CMK (cell line): ENCODE measurements around the gene MAP6.

Experiments
- DNase-seq: peaks from one replicate; pipeline ENCODE4 v3.0.0-alpha.2; 2010; ENCODE audit warnings: low read depth

The MAP6 gene

GRCh38 chr11:75627906-75628668, 40.8 kb downstream of the MAP6 start:
- no peak for DNase-seq

- no peak for DNase-seq
Measured at GRCh38 chr11:75626889-75627529, 41.8 kb downstream of the MAP6 start.

- no peak for DNase-seq
Measured at GRCh38 chr11:75625991-75626888, 42.6 kb downstream of the MAP6 start.

- no peak for DNase-seq
Measured at GRCh38 chr11:75625021-75625420, 43.8 kb downstream of the MAP6 start.

GRCh38 chr11:75616281-75616680, 52.6 kb downstream of the MAP6 start:
- no peak for DNase-seq

GRCh38 chr11:75615751-75616150, 53.1 kb downstream of the MAP6 start:
- no peak for DNase-seq

GRCh38 chr11:75611823-75612222, 57.0 kb downstream of the MAP6 start:
- no peak for DNase-seq

- DNase-seq: no peak
Measured at GRCh38 chr11:75606099-75606498, 62.7 kb downstream of the MAP6 start.

- DNase-seq: no peak
Measured at GRCh38 chr11:75603791-75604736, 64.8 kb downstream of the MAP6 start.

- no peak for DNase-seq
Measured at GRCh38 chr11:75602951-75603350, 65.9 kb downstream of the MAP6 start.

- DNase-seq: no peak
Measured at GRCh38 chr11:75601494-75601893, 67.3 kb downstream of the MAP6 start.

GRCh38 chr11:75600356-75600755, 68.5 kb downstream of the MAP6 start:
- no peak for DNase-seq

- no peak for DNase-seq
Measured at GRCh38 chr11:75598900-75599299, 69.9 kb downstream of the MAP6 start.

- no peak for DNase-seq
Measured at GRCh38 chr11:75598264-75598663, 70.6 kb downstream of the MAP6 start.

- DNase-seq: no peak
Measured at GRCh38 chr11:75597636-75598035, 71.2 kb downstream of the MAP6 start.

- no peak for DNase-seq
Measured at GRCh38 chr11:75596914-75597313, 71.9 kb downstream of the MAP6 start.

GRCh38 chr11:75595429-75595828, 73.4 kb downstream of the MAP6 start:
- DNase-seq: no peak

- DNase-seq: no peak
Measured at GRCh38 chr11:75594211-75594610, 74.6 kb downstream of the MAP6 start.

GRCh38 chr11:75593286-75593915, 75.4 kb downstream of the MAP6 start:
- DNase-seq: no peak

- no peak for DNase-seq
Measured at GRCh38 chr11:75592715-75593114, 76.1 kb downstream of the MAP6 start.

GRCh38 chr11:75591966-75592365, 76.9 kb downstream of the MAP6 start:
- DNase-seq: no peak
